NT2/D1 (cell line): ENCODE measurements around the gene SLC25A13.

Experiments
- SUZ12 ChIP-seq: IDR thresholded peaks from 2 replicates; pipeline ENCODE4 v1.6.1; 2011; ENCODE audit not compliant: insufficient read length, insufficient read depth; ENCODE audit errors: extremely low read depth
- YY1 ChIP-seq: IDR thresholded peaks from 2 replicates; pipeline ENCODE4 v1.6.1; 2011; ENCODE audit not compliant: insufficient read length, insufficient read depth

DNA sequence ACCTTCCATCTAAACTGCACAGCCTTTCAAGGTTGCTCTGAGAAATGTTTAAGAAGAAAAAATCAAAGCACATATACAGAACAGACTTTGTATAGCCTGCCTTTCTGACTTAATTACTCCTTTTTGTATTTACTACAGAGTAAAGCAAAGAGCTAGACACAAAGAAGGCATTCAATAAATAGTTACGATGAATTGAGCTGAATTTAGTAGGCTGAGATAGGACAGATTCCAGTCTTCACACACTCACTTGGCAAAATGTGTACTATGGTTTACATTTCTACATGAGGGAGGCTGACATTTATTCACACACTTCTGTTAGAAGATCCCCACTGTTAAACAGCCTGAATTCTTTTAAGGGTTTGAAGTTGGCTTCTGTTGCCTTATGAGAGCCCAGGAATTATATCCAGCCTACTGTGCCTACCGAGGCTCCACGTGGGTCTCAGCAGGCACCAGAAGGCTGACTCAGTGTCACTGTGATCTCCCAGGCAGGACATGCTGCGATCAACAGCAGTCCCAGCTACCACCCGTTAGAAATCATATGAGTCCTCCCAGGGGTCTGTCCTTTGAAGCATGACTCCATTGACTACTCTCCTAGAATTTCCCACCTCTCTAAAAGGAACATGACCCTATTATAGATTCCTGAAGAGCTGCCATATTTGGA, 24.5 kb upstream of the SLC25A13 start:
- TF ChIP-seq SUZ12 (no peak), YY1 (no peak)
